SK-N-SH treated with all-trans-retinoic acid at 6 μM for 48 hours (cell line): ENCODE measurements around the gene KRT84.

Source experiments
- ATAC-seq: fragments of 200-7000 bp; cut with Tn5 transposase; 3 replicates; pipeline ENCODE4 v1.9.1; 2020; ENCODE audit warnings: mild to moderate bottlenecking, moderate library complexity
- ARNTL ChIP-seq: fragments of 450-650 bp; formaldehyde crosslinking; IDR thresholded peaks from 2 replicates; pipeline ENCODE4 v1.5.0; 2020; ENCODE audit warnings: low read depth, mild to moderate bottlenecking, moderate library complexity, borderline replicate concordance
- BACH2 ChIP-seq: fragments of 250-450 bp; sonication (Bioruptor Pico); IDR thresholded peaks from 2 replicates; pipeline ENCODE4 v1.9.0; 2021; ENCODE audit warnings: mild to moderate bottlenecking, borderline replicate concordance
- CSDC2 ChIP-seq: fragments of 250-450 bp; sonication (Bioruptor Pico); IDR thresholded peaks from 2 replicates; pipeline ENCODE4 v1.5.0; 2020; ENCODE audit warnings: mild to moderate bottlenecking, moderate library complexity
- ESRRG ChIP-seq: fragments of 250-450 bp; sonication (Bioruptor Pico); IDR thresholded peaks from 2 replicates; pipeline ENCODE4 v1.6.1; 2021; ENCODE audit warnings: mild to moderate bottlenecking
- ISL1 ChIP-seq: fragments of 250-450 bp; sonication (Bioruptor Pico); IDR thresholded peaks from 2 replicates; pipeline ENCODE4 v2.1.2; 2022; ENCODE audit warnings: mild to moderate bottlenecking, moderate library complexity
- OSR1 ChIP-seq: fragments of 250-450 bp; sonication (Bioruptor Pico); IDR thresholded peaks from 2 replicates; pipeline ENCODE4 v1.8.0; 2022; ENCODE audit warnings: moderate library complexity, mild to moderate bottlenecking, inconsistent platforms
- PPARA ChIP-seq: fragments of 250-450 bp; sonication (Bioruptor Pico); IDR thresholded peaks from 2 replicates; pipeline ENCODE4 v1.5.0; 2020; ENCODE audit warnings: mild to moderate bottlenecking, borderline replicate concordance
- RARB ChIP-seq: fragments of 250-450 bp; sonication (Bioruptor Pico); IDR thresholded peaks from 2 replicates; pipeline ENCODE4 v1.8.0; 2021; ENCODE audit warnings: mild to moderate bottlenecking, moderate library complexity
- TCF4 ChIP-seq: fragments of 250-450 bp; sonication (Bioruptor Pico); IDR thresholded peaks from 2 replicates; pipeline ENCODE4 v1.8.0; 2021; ENCODE audit warnings: mild to moderate bottlenecking, moderate library complexity, borderline replicate concordance
- TOX ChIP-seq: fragments of 250-450 bp; sonication (Bioruptor Pico); IDR thresholded peaks from 2 replicates; pipeline ENCODE4 v1.8.0; 2021; ENCODE audit warnings: mild to moderate bottlenecking, moderate library complexity, borderline replicate concordance
- ZC3H10 ChIP-seq: fragments of 250-450 bp; sonication (Bioruptor Pico); IDR thresholded peaks from 2 replicates; pipeline ENCODE4 v1.5.1; 2021; ENCODE audit warnings: mild to moderate bottlenecking, moderate library complexity
- ZFP3 ChIP-seq: fragments of 250-450 bp; sonication (Bioruptor Pico); IDR thresholded peaks from 2 replicates; pipeline ENCODE4 v1.5.0; 2020; ENCODE audit warnings: mild to moderate bottlenecking, moderate library complexity
- ZNF70 ChIP-seq: fragments of 450-650 bp; formaldehyde crosslinking; IDR thresholded peaks from 2 replicates; pipeline ENCODE4 v1.5.0; 2020; ENCODE audit warnings: mild to moderate bottlenecking, moderate library complexity
- TF ChIP-seq, protein P1 (sequence below): fragments of 250-450 bp; sonication (Bioruptor Pico); IDR thresholded peaks from 2 replicates; pipeline ENCODE4 v1.5.1; 2020; ENCODE audit warnings: low read depth, mild to moderate bottlenecking, moderate library complexity
- TF ChIP-seq, protein P2 (sequence below): fragments of 250-450 bp; sonication (Bioruptor Pico); IDR thresholded peaks from 2 replicates; pipeline ENCODE4 v1.5.1; 2021; ENCODE audit warnings: mild to moderate bottlenecking, moderate library complexity
- TF ChIP-seq, protein P3 (sequence below): fragments of 250-450 bp; sonication (Bioruptor Pico); IDR thresholded peaks from 2 replicates; pipeline ENCODE4 v1.5.0; 2020; ENCODE audit warnings: mild to moderate bottlenecking, moderate library complexity
- TF ChIP-seq, protein P4 (sequence below): fragments of 250-450 bp; sonication (Bioruptor Pico); IDR thresholded peaks from 2 replicates; pipeline ENCODE4 v1.8.0; 2021; ENCODE audit warnings: low read depth, mild to moderate bottlenecking, moderate library complexity, borderline replicate concordance

KRT84 gene

DNA sequence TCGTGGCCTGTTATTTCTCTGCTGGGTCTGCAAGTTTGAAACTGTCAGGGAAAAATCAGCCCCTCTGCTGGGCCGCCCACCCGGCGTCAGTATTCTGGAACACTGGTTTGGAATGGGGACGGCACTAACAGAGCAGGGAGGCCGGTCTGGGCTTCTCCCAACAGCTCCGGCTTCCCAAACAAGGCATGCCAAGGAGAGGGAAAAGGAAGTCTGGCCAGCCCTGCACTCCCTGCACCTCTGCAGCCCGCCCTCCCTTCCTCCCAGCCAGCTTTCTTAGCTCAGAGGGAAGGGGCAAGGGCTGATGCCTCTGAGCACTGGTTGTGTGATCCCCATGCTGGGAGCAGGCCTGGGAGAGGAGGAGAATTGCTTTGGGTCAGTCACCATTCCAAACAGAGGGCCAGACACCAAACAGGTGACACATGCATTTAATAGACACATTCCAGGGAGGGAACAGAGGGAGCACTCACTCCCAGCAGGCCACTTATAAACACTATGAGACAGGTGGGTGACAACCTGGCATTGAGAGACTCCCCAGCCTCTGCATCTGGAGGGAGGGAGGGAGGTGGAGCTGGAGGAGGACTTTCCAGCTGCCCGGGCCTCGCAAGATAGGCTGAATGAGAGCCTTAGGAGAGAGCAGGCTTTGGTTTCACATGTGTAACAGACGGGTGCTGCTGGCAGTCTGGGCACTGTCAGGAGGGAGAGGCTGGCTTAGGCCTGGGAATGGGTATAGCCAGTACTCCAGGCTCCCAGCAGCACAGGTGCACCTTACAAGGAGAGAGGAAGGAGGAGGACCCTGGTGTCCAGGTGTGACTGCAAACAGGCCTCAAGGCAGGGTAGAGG is 38.4 kb upstream of the KRT84 start:
- no peak for ATAC-seq
- no peak for TF ChIP-seq ZFP3 (CRISPR knock-in tag)
- TF ChIP-seq ISL1 (CRISPR knock-in tag), result no peak
- no peak for TF ChIP-seq RARB (CRISPR knock-in tag)
- TF ChIP-seq, protein P1, sequence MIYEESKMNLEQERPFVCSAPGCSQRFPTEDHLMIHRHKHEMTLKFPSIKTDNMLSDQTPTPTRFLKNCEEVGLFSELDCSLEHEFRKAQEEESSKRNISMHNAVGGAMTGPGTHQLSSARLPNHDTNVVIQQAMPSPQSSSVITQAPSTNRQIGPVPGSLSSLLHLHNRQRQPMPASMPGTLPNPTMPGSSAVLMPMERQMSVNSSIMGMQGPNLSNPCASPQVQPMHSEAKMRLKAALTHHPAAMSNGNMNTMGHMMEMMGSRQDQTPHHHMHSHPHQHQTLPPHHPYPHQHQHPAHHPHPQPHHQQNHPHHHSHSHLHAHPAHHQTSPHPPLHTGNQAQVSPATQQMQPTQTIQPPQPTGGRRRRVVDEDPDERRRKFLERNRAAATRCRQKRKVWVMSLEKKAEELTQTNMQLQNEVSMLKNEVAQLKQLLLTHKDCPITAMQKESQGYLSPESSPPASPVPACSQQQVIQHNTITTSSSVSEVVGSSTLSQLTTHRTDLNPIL (CRISPR knock-in tag), result no peak
- TF ChIP-seq PPARA, result no peak
- TF ChIP-seq, protein P2, sequence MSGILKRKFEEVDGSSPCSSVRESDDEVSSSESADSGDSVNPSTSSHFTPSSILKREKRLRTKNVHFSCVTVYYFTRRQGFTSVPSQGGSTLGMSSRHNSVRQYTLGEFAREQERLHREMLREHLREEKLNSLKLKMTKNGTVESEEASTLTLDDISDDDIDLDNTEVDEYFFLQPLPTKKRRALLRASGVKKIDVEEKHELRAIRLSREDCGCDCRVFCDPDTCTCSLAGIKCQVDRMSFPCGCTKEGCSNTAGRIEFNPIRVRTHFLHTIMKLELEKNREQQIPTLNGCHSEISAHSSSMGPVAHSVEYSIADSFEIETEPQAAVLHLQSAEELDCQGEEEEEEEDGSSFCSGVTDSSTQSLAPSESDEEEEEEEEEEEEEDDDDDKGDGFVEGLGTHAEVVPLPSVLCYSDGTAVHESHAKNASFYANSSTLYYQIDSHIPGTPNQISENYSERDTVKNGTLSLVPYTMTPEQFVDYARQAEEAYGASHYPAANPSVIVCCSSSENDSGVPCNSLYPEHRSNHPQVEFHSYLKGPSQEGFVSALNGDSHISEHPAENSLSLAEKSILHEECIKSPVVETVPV (CRISPR knock-in tag), result no peak
- no peak for TF ChIP-seq OSR1
- TF ChIP-seq TCF4 (CRISPR knock-in tag), result no peak
- TF ChIP-seq, protein P3, sequence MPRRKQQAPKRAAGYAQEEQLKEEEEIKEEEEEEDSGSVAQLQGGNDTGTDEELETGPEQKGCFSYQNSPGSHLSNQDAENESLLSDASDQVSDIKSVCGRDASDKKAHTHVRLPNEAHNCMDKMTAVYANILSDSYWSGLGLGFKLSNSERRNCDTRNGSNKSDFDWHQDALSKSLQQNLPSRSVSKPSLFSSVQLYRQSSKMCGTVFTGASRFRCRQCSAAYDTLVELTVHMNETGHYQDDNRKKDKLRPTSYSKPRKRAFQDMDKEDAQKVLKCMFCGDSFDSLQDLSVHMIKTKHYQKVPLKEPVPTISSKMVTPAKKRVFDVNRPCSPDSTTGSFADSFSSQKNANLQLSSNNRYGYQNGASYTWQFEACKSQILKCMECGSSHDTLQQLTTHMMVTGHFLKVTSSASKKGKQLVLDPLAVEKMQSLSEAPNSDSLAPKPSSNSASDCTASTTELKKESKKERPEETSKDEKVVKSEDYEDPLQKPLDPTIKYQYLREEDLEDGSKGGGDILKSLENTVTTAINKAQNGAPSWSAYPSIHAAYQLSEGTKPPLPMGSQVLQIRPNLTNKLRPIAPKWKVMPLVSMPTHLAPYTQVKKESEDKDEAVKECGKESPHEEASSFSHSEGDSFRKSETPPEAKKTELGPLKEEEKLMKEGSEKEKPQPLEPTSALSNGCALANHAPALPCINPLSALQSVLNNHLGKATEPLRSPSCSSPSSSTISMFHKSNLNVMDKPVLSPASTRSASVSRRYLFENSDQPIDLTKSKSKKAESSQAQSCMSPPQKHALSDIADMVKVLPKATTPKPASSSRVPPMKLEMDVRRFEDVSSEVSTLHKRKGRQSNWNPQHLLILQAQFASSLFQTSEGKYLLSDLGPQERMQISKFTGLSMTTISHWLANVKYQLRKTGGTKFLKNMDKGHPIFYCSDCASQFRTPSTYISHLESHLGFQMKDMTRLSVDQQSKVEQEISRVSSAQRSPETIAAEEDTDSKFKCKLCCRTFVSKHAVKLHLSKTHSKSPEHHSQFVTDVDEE (CRISPR knock-in tag), result no peak
- TF ChIP-seq, protein P4, sequence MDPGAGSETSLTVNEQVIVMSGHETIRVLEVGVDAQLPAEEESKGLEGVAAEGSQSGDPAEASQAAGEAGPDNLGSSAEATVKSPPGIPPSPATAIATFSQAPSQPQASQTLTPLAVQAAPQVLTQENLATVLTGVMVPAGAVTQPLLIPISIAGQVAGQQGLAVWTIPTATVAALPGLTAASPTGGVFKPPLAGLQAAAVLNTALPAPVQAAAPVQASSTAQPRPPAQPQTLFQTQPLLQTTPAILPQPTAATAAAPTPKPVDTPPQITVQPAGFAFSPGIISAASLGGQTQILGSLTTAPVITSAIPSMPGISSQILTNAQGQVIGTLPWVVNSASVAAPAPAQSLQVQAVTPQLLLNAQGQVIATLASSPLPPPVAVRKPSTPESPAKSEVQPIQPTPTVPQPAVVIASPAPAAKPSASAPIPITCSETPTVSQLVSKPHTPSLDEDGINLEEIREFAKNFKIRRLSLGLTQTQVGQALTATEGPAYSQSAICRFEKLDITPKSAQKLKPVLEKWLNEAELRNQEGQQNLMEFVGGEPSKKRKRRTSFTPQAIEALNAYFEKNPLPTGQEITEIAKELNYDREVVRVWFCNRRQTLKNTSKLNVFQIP, result no peak
- TF ChIP-seq CSDC2, result no peak
- TF ChIP-seq ESRRG (CRISPR knock-in tag), result no peak
- TF ChIP-seq, all 23 proteins: peak for 0

DNA sequence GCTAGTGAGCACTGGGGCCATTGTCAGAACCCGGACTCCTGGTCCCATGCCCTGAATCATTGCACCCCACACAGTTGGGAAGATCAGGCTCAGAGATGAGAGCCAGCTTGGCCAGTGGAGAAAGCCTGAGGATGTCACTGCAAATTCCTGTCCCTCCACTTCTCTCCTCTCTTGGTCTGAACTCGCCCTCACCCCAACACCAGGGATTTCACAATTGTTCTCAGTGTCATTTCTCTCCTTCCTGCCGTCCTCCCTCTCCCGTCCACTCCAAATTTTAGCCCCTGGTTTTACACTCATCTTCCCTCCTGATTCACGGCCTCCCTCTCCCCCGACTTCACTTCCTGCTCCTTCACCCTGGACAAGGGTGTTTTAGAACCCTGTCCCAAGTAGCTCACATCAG is 37.6 kb upstream of the KRT84 start:
- ATAC-seq, result no peak
- TF ChIP-seq RARB (CRISPR knock-in tag) (no peak), ISL1 (CRISPR knock-in tag) (no peak), BACH2 (CRISPR knock-in tag) (no peak)
- TF ChIP-seq, protein P3 (CRISPR knock-in tag), result no peak

DNA sequence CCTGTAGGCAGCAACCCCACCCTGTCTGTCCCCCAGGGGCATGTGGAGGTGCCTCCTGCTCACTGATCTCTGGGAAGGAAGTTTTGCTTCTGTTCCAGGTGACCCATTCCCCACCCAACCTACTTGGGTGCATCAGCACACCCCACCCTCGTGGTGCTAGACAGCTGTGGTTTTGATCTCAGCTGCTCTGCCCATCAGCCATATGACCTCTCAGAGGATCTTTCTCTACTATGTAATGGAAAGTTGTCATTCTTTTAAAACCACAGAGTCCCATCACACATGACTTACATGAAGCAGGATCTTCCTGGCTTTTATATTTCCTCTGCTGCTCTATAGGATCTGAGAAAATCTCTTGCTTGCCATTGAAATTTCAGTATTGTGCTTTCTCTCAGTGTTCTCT is 34.2 kb upstream of the KRT84 start:
- ATAC-seq, result no peak
- TF ChIP-seq, protein P1 (CRISPR knock-in tag), result no peak
- no peak for TF ChIP-seq PPARA
- TF ChIP-seq ZNF70, result no peak
- no peak for TF ChIP-seq ARNTL (CRISPR knock-in tag)
- no peak for TF ChIP-seq ZC3H10 (CRISPR knock-in tag)
- TF ChIP-seq ESRRG (CRISPR knock-in tag), result no peak
- no peak for TF ChIP-seq TOX
- no peak for TF ChIP-seq RARB (CRISPR knock-in tag)
- TF ChIP-seq BACH2 (CRISPR knock-in tag), result no peak
